SK-N-SH (cell line): Measurements from ENCODE around the gene HNRNPL. TPM values are rescaled to one million over a fixed set of nuclear protein-coding genes. Genes with fewer than 3 reads are reported as not detected.
A peak's percentile ranks its signal among the peaks of the same experiment; 100 is the strongest.
"Not testable (repeated sequence)": the region's sequence is repeated elsewhere in the genome, so short reads cannot be mapped to it uniquely, and the experiment has no call there.

Experiments
- CTCF ChIA-PET: fragments of 300-600, 350-600 bp; formaldehyde crosslinking; extraction: SDS; loops from one replicate; lab custom pipeline; 2021; lab: Yijun Ruan, JAX
- POLR2A ChIA-PET: fragments of 350-600 bp; sonication (Branson Sonifier 250); formaldehyde crosslinking; extraction: SDS; loops from one replicate; lab custom pipeline; 2020; ENCODE audit warnings: antibody characterized with exemption, inconsistent platforms; lab: Yijun Ruan, JAX
- DNase-seq: peaks from one replicate; pipeline ENCODE4 v3.0.0; 2012
- H2AFZ ChIP-seq: fragments of 200-600 bp; sonication (generic); 2 replicates; pipeline ENCODE4 v1.8.1; 2016; ENCODE audit warnings: antibody characterized with exemption, mild to moderate bottlenecking, low read depth
- H3F3A ChIP-seq: fragments of 200-600 bp; sonication (generic); replicated peaks from 2 replicates; pipeline ENCODE3; 2016; ENCODE audit warnings: antibody characterized with exemption, mild to moderate bottlenecking; ENCODE audit not compliant: insufficient read depth
- H3K27ac ChIP-seq, 2 experiments: fragments of 200-500 bp in 1 of 2; fragments of 200-600 bp in 1 of 2; sonication (Bioruptor generic) in 1 of 2; sonication (generic), shearing (Covaris generic) in 1 of 2; 2 replicates each; pipeline versions ENCODE4 v1.5.1 to v1.6.1; 2014 to 2016; ENCODE audit warnings: low read depth in 2 of 2, inconsistent platforms in 1 of 2, low read length in 1 of 2, mild to moderate bottlenecking in 1 of 2, mixed read lengths in 1 of 2
- H3K27me3 ChIP-seq: fragments of 200-600 bp; sonication (generic), shearing (Covaris generic); 2 replicates; pipeline ENCODE4 v1.6.1; 2016; ENCODE audit warnings: mixed run types; ENCODE audit not compliant: insufficient read depth
- H3K36me3 ChIP-seq, 2 experiments: fragments of 200-500 bp in 1 of 2; fragments of 200-600 bp in 1 of 2; sonication (Bioruptor generic) in 1 of 2; sonication (generic) in 1 of 2; replicated peaks in 1 of 2; 2 replicates each; pipeline versions ENCODE3 to v1.5.1; 2014 to 2016; ENCODE audit warnings: low read length in 1 of 2, mild to moderate bottlenecking in 1 of 2; ENCODE audit not compliant: insufficient read depth in 2 of 2, control insufficient read depth in 1 of 2
- H3K4me1 ChIP-seq, 2 experiments: fragments of 200-500 bp in 1 of 2; fragments of 200-600 bp in 1 of 2; sonication (Bioruptor generic) in 1 of 2; sonication (generic), shearing (Covaris generic) in 1 of 2; 2 replicates each; pipeline versions ENCODE4 v1.5.1 to v1.6.1; 2014 to 2016; ENCODE audit warnings: low read depth in 1 of 2, low read length in 1 of 2, mixed run types in 1 of 2; ENCODE audit not compliant: insufficient read depth in 2 of 2, control insufficient read depth in 1 of 2
- H3K4me2 ChIP-seq: fragments of 200-600 bp; sonication (generic), shearing (Covaris generic); 2 replicates; pipeline ENCODE4 v1.6.1; 2017; ENCODE audit warnings: mixed run types
- H3K4me3 ChIP-seq, 2 experiments: fragments of 200-500 bp in 1 of 2; fragments of 200-600 bp in 1 of 2; sonication (Bioruptor generic) in 1 of 2; sonication (generic), shearing (Covaris generic) in 1 of 2; 2 replicates each; pipeline versions ENCODE4 v1.5.1 to v1.8.1; 2014 to 2016; ENCODE audit warnings: low read depth in 2 of 2, inconsistent platforms in 1 of 2, low read length in 1 of 2, mild to moderate bottlenecking in 1 of 2, mixed read lengths in 1 of 2, moderate library complexity in 1 of 2
- H3K79me2 ChIP-seq: fragments of 200-600 bp; sonication (generic); 2 replicates; pipeline ENCODE4 v1.8.1; 2017; ENCODE audit warnings: mild to moderate bottlenecking; ENCODE audit not compliant: insufficient read depth
- H3K9ac ChIP-seq: fragments of 200-600 bp; sonication (generic); 2 replicates; pipeline ENCODE4 v1.6.1; 2017; ENCODE audit warnings: mixed run types
- H3K9me2 ChIP-seq: fragments of 200-600 bp; sonication (generic); 2 replicates; pipeline ENCODE4 v1.6.1; 2017; ENCODE audit warnings: mixed run types
- H3K9me3 ChIP-seq: fragments of 200-600 bp; sonication (generic); 2 replicates; pipeline ENCODE4 v1.6.1; 2017; ENCODE audit warnings: mixed run types, mild to moderate bottlenecking, moderate library complexity
- H4K20me1 ChIP-seq: fragments of 200-600 bp; sonication (generic); 2 replicates; pipeline ENCODE4 v1.6.1; 2017; ENCODE audit warnings: mild to moderate bottlenecking, mixed run types; ENCODE audit not compliant: insufficient read depth
- CHD2 ChIP-seq: fragments of 150-350 bp; IDR thresholded peaks from 2 replicates; pipeline ENCODE4 v1.6.1; 2018; ENCODE audit warnings: low read length; ENCODE audit not compliant: partially characterized antibody
- ELF1 ChIP-seq: IDR thresholded peaks from 2 replicates; pipeline ENCODE4 v1.4.0; 2012
- EP300 ChIP-seq, 2 experiments: IDR thresholded peaks; 2 replicates each; pipeline versions ENCODE4 v1.4.0 to v1.6.1; 2012; ENCODE audit warnings: borderline replicate concordance in 1 of 2, low read depth in 1 of 2, low read length in 1 of 2
- GABPA ChIP-seq: IDR thresholded peaks from 2 replicates; pipeline ENCODE4 v1.4.0; 2012; ENCODE audit warnings: low read depth, mild to moderate bottlenecking
- GATA2 ChIP-seq: sonication (generic); formaldehyde crosslinking; IDR thresholded peaks from 2 replicates; pipeline ENCODE4 v1.5.0; 2020; ENCODE audit warnings: mild to moderate bottlenecking, missing genetic modification reagents
- POLR2AphosphoS5 ChIP-seq: IDR thresholded peaks from 2 replicates; pipeline ENCODE4 v1.6.1; 2012; ENCODE audit warnings: low read depth, low read length
- RXRA ChIP-seq: IDR thresholded peaks from 2 replicates; pipeline ENCODE4 v1.4.0; 2012; ENCODE audit warnings: low read depth, mild to moderate bottlenecking, borderline replicate concordance
- SIN3A ChIP-seq: IDR thresholded peaks from 2 replicates; pipeline ENCODE4 v1.6.1; 2012; ENCODE audit warnings: low read depth, mild to moderate bottlenecking, low read length, moderate library complexity, borderline replicate concordance
- TAF1 ChIP-seq: IDR thresholded peaks from 2 replicates; pipeline ENCODE4 v1.6.1; 2012; ENCODE audit warnings: low read depth, mild to moderate bottlenecking, low read length, moderate library complexity, borderline replicate concordance
- TEAD4 ChIP-seq: IDR thresholded peaks from 2 replicates; pipeline ENCODE4 v1.4.0; 2012; ENCODE audit warnings: mild to moderate bottlenecking, borderline replicate concordance; ENCODE audit not compliant: insufficient read depth
- WGBS: methylation state at CpG from one replicate; pipeline ENCODE4 v1.1.6; 2017; ENCODE audit warnings: low lambda C conversion rate; 5-methylcytosine and 5-hydroxymethylcytosine counted together
- polyA plus RNA-seq, 3 experiments: library from polyadenylated mRNA; depleted of rRNA; stranded (reverse); fragments of >200 nt; gene quantifications; 2 replicates each; pipeline ENCODE4 v1.2.3, GENCODE V29; 2012

HNRNPL gene
- polyA plus RNA-seq, 1 of the 3 experiments (the other 2 are of a cell fraction) = 280 TPM

- Histone ChIP-seq H3K27ac (peak overlapping the region; percentile 89 to 91), H3K4me2 (peak overlapping the region; percentile 84), H3F3A (peaks cover 46% of the 10 kb centered on the region), H3K4me3 (peak overlapping the region; percentile 60 to 64), H3K27me3 (no peaks in the 10 kb centered on the region), H3K36me3 (peaks cover 0 to 22% of the 10 kb centered on the region in 2 experiments), H3K4me1 (peaks cover 9 to 35% of the 10 kb centered on the region in 2 experiments; a peak in 3 of 4 replicates), H3K9ac (peak overlapping the region; percentile 83), H3K79me2 (peaks cover 13% of the 10 kb centered on the region; the same call in 1 of the 2 replicates), H3K9me2 (no peaks in the 10 kb centered on the region), H4K20me1 (0 out of 2 replicates have a peak, but pooled peaks cover 4% of the 10 kb centered on the region), H2AFZ (peak overlapping the region; percentile 52; the same call in 1 of the 2 replicates), H3K9me3 (no peaks in the 10 kb centered on the region)
- 4% methylated on average over 13 of the region's 16 CpGs for WGBS
- DNase-seq = peak; percentile 72
- CTCF ChIA-PET = interaction anchor here (0.7 to 1.4 kb wide), 3 partner anchors 38 to 99 kb away, joined by 3 to 4 read pairs (median 4); partner anchors contain the start of genes MRPS12 and SARS2
- POLR2A ChIA-PET = interaction anchor here (0.6 to 2.3 kb wide), 7 partner anchors 9 to 99 kb away, joined by 3 to 10 read pairs (median 5); partner anchors contain the start of genes MRPS12 and SARS2
- TF ChIP-seq RXRA = no peak; the same call in 1 of the 2 replicates
- no peak for TF ChIP-seq TEAD4
- no peak for TF ChIP-seq GATA2 (CRISPR knock-in tag)
- TF ChIP-seq POLR2AphosphoS5 = 0 out of 2 replicates have a peak, but pooled peaks have one; percentile 1
- TF ChIP-seq SIN3A = 0 out of 2 replicates have a peak, but pooled peaks have one; percentile 10
- no peak for TF ChIP-seq GABPA
- peak; percentile 8 for TF ChIP-seq CHD2
- TF ChIP-seq TAF1 = peak; percentile 23; the same call in 1 of the 2 replicates
- TF ChIP-seq EP300 (IDR thresholded peaks at IDR 0.05; ENCODE audit: borderline replicate concordance in 1 of 2, low read depth in 1 of 2, low read length in 1 of 2) = no peak; a peak in 1 of 4 replicates
These were observed 18.6 kb downstream of the HNRNPL start for GRCh38 chr19:38831142-38831605.

DNA sequence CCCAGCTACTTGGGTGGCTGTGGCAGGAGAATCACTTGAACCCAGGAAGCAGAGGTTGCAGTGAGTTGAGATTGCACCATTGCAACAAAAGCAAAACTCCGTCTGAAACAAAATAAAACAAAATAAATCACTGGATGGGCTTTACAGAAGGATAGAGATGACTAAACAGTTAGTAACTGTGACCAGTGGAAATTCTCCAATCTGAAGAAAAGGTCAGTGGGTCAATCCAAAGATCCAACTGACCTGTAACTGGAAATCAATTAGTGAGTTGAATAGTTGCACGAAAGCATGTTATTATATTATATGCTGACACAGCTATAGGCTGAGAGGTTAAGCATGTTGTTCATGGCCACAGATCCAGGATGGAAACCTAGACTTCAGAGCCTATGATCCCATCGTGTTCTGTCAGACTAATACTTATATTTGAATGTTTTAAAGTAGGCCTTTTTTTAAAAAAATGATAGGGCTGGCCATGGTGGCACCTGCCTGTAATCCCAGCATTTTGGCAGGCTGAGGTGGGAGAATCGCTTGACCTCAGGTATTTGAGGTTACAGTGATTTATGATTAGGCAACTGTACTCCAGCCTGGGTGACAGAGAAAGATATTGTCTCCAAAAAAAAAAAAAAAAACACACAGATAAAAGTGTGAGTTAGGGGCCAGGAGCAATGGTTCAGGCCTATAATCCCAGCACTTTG lies 19.6 kb downstream of the HNRNPL start:
- no peak for TF ChIP-seq ELF1
- POLR2A ChIA-PET = interaction anchor here (1.9 kb wide), 1 partner anchor 33 kb away, joined by 10 read pairs; no protein-coding TSS in a partner anchor
- 90% methylated on average over 4 of the region's 4 CpGs for WGBS
- DNase-seq = no peak
- Histone ChIP-seq H3K9me3 (no peaks in the 10 kb centered on the region), H3K27ac (no peak overlapping the region; a peak in 1 of 4 replicates), H3F3A (peaks cover 36% of the 10 kb centered on the region), H3K4me3 (peak overlapping the region in 1 of 2 experiments; percentile 64; a peak in 1 of 4 replicates), H3K79me2 (peaks cover 13% of the 10 kb centered on the region; the same call in 1 of the 2 replicates), H3K27me3 (no peaks in the 10 kb centered on the region), H3K4me1 (peaks cover 9 to 28% of the 10 kb centered on the region in 2 experiments; a peak in 3 of 4 replicates), H3K4me2 (peak overlapping the region; percentile 84), H2AFZ (no peak overlapping the region), H3K9ac (no peak overlapping the region), H3K9me2 (no peaks in the 10 kb centered on the region), H4K20me1 (no peaks in the 10 kb centered on the region), H3K36me3 (peaks cover 3 to 19% of the 10 kb centered on the region in 2 experiments)
- CTCF ChIA-PET = interaction anchor here (0.8 to 1.3 kb wide), 2 partner anchors 39 to 100 kb away, joined by 4 to 5 read pairs; partner anchors contain the start of genes MRPS12 and SARS2

GRCh38 chr19:38829203-38829602 lies 20.6 kb downstream of the HNRNPL start:
- H3K27ac ChIP-seq, H3K4me3 ChIP-seq, H3K27me3 ChIP-seq, H4K20me1 ChIP-seq, CTCF ChIA-PET, H3K4me2 ChIP-seq, POLR2A ChIA-PET, DNase-seq, H3K9me2 ChIP-seq, H2AFZ ChIP-seq, H3K9me3 ChIP-seq, H3K9ac ChIP-seq: not testable (repeated sequence)
- 95% methylated on average over 7 of the region's 7 CpGs for WGBS
- H3F3A ChIP-seq = peaks cover 27% of the 10 kb centered on the region
- H3K36me3 ChIP-seq = peaks cover 3 to 19% of the 10 kb centered on the region in 2 experiments
- peaks cover 13% of the 10 kb centered on the region; the same call in 1 of the 2 replicates for H3K79me2 ChIP-seq
- peaks cover 9 to 21% of the 10 kb centered on the region in 2 experiments; a peak in 3 of 4 replicates for H3K4me1 ChIP-seq
